Panc1 (cell line): ENCODE measurements around the gene CETP. TPM values are rescaled to one million over a fixed set of nuclear protein-coding genes. Genes with fewer than 3 reads are reported as not detected.
A peak's percentile ranks its signal among the peaks of the same experiment; 100 is the strongest.

Experiments used
- ATAC-seq: fragments of 200-7000 bp; cut with Tn5 transposase; 2 replicates; pipeline ENCODE4 v1.9.1; 2020; ENCODE audit warnings: mild to moderate bottlenecking, moderate library complexity
- BruUV-seq: library from RNA; stranded (reverse); fragments of 400-500 nt; replicated peaks from 2 replicates; lab custom pipeline; 2021; lab: Mats Ljungman, UMichigan
- CTCF ChIA-PET: fragments of 300-600 bp; sonication (Branson Sonifier 250); formaldehyde crosslinking; loops from one replicate; lab custom pipeline; 2022; ENCODE audit warnings: antibody characterized with exemption; lab: Charles Lee
- POLR2A ChIA-PET: fragments of 300-600 bp; sonication (Branson Sonifier 250); formaldehyde crosslinking; loops from one replicate; lab custom pipeline; 2022; ENCODE audit warnings: antibody characterized with exemption; lab: Charles Lee
- DNase-seq: peaks from one replicate; pipeline ENCODE4 v3.0.0-alpha.2; 2010; ENCODE audit warnings: low read depth, low spot score
- H3K27ac ChIP-seq: 2 replicates; pipeline ENCODE4 v1.5.1; 2011; ENCODE audit warnings: mild to moderate bottlenecking, low read length, inconsistent platforms
- H3K27me3 ChIP-seq: fragments of 200-500 bp; sonication (Bioruptor generic); 2 replicates; pipeline ENCODE4 v1.6.0; 2014; ENCODE audit warnings: low read length, inconsistent platforms; ENCODE audit not compliant: control insufficient read depth, insufficient read depth
- H3K36me3 ChIP-seq: fragments of 200-500 bp; sonication (Bioruptor generic); 2 replicates; pipeline ENCODE4 v1.5.1; 2014; ENCODE audit warnings: inconsistent platforms, mild to moderate bottlenecking, low read length, moderate library complexity; ENCODE audit not compliant: control insufficient read depth, insufficient read depth
- H3K4me1 ChIP-seq: 2 replicates; pipeline ENCODE4 v1.5.1; 2011; ENCODE audit warnings: inconsistent platforms, mild to moderate bottlenecking, low read length, moderate library complexity; ENCODE audit not compliant: control insufficient read depth, insufficient read depth
- H3K4me3 ChIP-seq, 2 experiments: 2 replicates each; pipeline ENCODE4 v1.5.1; 2011 to 2012; ENCODE audit warnings: low read depth in 2 of 2, low read length in 2 of 2, mild to moderate bottlenecking in 2 of 2, inconsistent platforms in 1 of 2, moderate library complexity in 1 of 2
- H3K9me3 ChIP-seq: fragments of 200-500 bp; sonication (Bioruptor generic); 2 replicates; pipeline ENCODE4 v1.5.1; 2014; ENCODE audit warnings: low read depth, mild to moderate bottlenecking, inconsistent platforms, low read length, moderate library complexity; ENCODE audit not compliant: control insufficient read depth, insufficient read depth
- POLR2AphosphoS5 ChIP-seq: IDR thresholded peaks from 2 replicates; pipeline ENCODE4 v1.6.1; 2012; ENCODE audit warnings: mild to moderate bottlenecking, low read depth, low read length, moderate library complexity
- SIN3A ChIP-seq: IDR thresholded peaks from 2 replicates; pipeline ENCODE4 v1.6.1; 2012; ENCODE audit warnings: low read depth, mild to moderate bottlenecking, low read length, moderate library complexity, borderline replicate concordance; ENCODE audit not compliant: insufficient read depth
- TCF7L2 ChIP-seq: IDR thresholded peaks from 2 replicates; pipeline ENCODE4 v1.6.1; 2011; ENCODE audit warnings: mild to moderate bottlenecking, low read depth, low read length, inconsistent platforms
- in situ Hi-C: cut with HindIII; loops from 2 replicates; pipeline ENCODE4 v1.10.0; 2016; ENCODE audit warnings: low sequenced_read_pairs, low pct_unique_long_range_greater_than_20kb
- intact Hi-C: fragments of 100-400 bp; cut with micrococcal nuclease; formaldehyde crosslinking; loops from one replicate; pipeline ENCODE4 v1.10.0; 2022; ENCODE audit not compliant: unreplicated experiment
- total RNA-seq: library from RNA; stranded (reverse); gene quantifications from one replicate; pipeline ENCODE4 v1.2.1, GENCODE V29; 2021; ENCODE audit not compliant: unreplicated experiment
- TF ChIP-seq, protein P1 (sequence below), 2 experiments: IDR thresholded peaks; 2 replicates each; pipeline ENCODE4 v1.6.1; 2011 to 2012; ENCODE audit warnings: low read depth in 2 of 2, control low read depth in 1 of 2, low read length in 1 of 2, mild to moderate bottlenecking in 1 of 2, moderate library complexity in 1 of 2; ENCODE audit not compliant: insufficient read depth in 1 of 2
- TF ChIP-seq, protein P2 (sequence below): fragments of 450-650 bp; IDR thresholded peaks from 2 replicates; pipeline ENCODE4 v1.5.1; 2017; ENCODE audit warnings: mild to moderate bottlenecking

The CETP gene
- total RNA-seq, 1 experiment from 2014 or later: not detected

DNA sequence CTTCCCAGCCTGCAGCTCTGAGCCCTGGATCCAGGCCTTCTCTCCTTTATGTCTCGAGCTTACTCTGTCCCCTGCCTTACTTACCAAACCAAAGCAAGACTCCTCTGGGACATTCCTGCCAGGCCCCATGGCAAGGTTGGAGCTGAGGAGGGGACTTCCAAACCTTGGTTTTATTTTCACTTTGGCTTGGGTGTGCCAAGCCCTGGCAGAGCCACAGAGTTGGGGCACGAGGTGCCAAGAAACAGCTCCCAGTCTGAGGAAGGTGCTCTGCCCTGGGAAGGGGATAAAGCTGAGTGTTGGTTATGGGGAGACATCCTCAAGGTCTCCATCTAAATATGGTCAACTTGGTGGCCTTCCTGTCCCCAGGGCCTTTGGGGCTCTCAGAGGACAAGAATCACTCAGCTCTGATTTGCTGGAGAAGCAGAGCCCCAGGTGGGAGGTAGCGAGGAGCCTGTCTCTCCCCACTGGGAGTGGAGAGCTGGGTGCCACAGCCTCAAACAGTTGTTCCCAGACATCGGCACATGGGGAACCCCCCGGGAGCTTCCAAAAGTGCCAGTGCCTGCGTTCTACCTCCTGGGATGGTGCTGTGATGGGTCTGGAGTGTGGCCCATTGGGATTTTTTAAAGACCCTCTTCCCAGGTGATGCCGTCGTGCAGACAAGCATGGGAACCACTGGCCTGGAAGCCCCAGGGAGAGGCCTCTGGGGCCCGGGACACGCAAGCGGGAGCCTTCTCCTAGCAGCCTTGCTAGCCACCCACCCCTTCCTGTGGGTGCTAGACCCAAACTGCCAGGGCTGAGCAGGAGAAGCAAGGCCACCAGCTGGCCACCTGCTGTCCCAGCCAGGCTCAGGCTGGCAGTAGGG is 37.9 kb downstream of the CETP start:
- Histone ChIP-seq H3K4me1 (no peaks in the 10 kb centered on the region), H3K27me3 (no peaks in the 10 kb centered on the region), H3K9me3 (no peaks in the 10 kb centered on the region), H3K27ac (no peak overlapping the region), H3K4me3 (no peak overlapping the region), H3K36me3 (no peaks in the 10 kb centered on the region)
- in situ Hi-C loops: no loop called here
- no peak for DNase-seq
- intact Hi-C loops: no loop called here
- CTCF ChIA-PET: no interaction called here
- POLR2A ChIA-PET: interaction anchor here (0.5 kb wide), 1 partner anchor 33 kb away, joined by 7 read pairs; no protein-coding TSS in a partner anchor
- no TSS peak for BruUV-seq
- no peak for TF ChIP-seq TCF7L2
- no peak for TF ChIP-seq POLR2AphosphoS5
- no peak for TF ChIP-seq SIN3A
- TF ChIP-seq, protein P1, sequence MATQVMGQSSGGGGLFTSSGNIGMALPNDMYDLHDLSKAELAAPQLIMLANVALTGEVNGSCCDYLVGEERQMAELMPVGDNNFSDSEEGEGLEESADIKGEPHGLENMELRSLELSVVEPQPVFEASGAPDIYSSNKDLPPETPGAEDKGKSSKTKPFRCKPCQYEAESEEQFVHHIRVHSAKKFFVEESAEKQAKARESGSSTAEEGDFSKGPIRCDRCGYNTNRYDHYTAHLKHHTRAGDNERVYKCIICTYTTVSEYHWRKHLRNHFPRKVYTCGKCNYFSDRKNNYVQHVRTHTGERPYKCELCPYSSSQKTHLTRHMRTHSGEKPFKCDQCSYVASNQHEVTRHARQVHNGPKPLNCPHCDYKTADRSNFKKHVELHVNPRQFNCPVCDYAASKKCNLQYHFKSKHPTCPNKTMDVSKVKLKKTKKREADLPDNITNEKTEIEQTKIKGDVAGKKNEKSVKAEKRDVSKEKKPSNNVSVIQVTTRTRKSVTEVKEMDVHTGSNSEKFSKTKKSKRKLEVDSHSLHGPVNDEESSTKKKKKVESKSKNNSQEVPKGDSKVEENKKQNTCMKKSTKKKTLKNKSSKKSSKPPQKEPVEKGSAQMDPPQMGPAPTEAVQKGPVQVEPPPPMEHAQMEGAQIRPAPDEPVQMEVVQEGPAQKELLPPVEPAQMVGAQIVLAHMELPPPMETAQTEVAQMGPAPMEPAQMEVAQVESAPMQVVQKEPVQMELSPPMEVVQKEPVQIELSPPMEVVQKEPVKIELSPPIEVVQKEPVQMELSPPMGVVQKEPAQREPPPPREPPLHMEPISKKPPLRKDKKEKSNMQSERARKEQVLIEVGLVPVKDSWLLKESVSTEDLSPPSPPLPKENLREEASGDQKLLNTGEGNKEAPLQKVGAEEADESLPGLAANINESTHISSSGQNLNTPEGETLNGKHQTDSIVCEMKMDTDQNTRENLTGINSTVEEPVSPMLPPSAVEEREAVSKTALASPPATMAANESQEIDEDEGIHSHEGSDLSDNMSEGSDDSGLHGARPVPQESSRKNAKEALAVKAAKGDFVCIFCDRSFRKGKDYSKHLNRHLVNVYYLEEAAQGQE (IDR thresholded peaks at IDR 0.05; ENCODE audit: insufficient read depth in 1 of 2, low read depth in 2 of 2, low read length in 1 of 2): no peak
- TF ChIP-seq, protein P2, sequence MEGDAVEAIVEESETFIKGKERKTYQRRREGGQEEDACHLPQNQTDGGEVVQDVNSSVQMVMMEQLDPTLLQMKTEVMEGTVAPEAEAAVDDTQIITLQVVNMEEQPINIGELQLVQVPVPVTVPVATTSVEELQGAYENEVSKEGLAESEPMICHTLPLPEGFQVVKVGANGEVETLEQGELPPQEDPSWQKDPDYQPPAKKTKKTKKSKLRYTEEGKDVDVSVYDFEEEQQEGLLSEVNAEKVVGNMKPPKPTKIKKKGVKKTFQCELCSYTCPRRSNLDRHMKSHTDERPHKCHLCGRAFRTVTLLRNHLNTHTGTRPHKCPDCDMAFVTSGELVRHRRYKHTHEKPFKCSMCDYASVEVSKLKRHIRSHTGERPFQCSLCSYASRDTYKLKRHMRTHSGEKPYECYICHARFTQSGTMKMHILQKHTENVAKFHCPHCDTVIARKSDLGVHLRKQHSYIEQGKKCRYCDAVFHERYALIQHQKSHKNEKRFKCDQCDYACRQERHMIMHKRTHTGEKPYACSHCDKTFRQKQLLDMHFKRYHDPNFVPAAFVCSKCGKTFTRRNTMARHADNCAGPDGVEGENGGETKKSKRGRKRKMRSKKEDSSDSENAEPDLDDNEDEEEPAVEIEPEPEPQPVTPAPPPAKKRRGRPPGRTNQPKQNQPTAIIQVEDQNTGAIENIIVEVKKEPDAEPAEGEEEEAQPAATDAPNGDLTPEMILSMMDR: no peak
- 0 out of 2 replicates have a peak, but pooled peaks have one; percentile 28 for ATAC-seq

DNA sequence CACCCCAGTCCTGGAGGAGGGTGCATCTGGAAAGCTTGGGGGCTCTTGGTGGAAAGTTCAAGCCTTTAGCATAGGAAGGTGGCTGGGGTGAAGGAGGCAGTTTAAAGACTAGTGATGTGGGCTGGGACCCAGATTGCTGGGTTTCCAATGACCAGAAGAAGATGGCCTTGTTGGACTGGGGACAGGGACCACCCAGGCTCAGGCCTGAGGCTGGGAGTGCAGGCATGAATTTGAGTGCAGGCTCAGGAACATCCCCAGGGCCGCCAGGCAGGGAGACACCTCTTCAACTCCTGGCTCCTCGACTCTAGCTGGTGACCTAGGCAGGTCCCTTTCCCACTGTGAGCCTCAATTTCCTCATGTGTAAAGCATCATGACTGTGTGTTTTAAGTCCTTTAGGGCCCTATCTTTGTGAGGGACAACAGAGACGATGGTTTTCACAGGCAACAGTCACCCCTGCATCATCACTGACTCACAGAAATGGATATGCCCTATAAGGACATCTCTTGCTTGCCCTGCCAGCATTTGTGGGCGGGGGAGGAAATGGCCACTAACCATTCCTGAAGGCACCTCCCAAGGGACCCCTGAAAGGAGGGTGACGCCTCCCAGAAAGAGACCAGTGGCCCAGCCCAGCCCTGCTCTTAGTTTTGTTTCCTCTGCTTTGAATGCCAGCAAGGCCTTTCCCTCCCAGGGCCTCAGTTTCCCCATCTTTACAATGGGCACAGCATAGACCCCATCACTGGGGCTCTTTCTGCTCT is 38.7 kb downstream of the CETP start:
- peak; percentile 63; the same call in 1 of the 2 replicates for ATAC-seq
- DNase-seq: peak; percentile 46
- no peaks in the 10 kb centered on the region for H3K27me3 ChIP-seq
- H3K4me1 ChIP-seq: no peaks in the 10 kb centered on the region
- H3K4me3 ChIP-seq: no peak overlapping the region
- no peaks in the 10 kb centered on the region for H3K36me3 ChIP-seq
- in situ Hi-C loops (no loop called here), intact Hi-C loops (no loop called here)
- H3K27ac ChIP-seq: no peak overlapping the region
- ChIA-PET CTCF (no interaction called here), POLR2A (no interaction called here)
- no TSS peak for BruUV-seq
- H3K9me3 ChIP-seq: no peaks in the 10 kb centered on the region
- TF ChIP-seq, protein P1 (IDR thresholded peaks at IDR 0.05; ENCODE audit: insufficient read depth in 1 of 2, low read depth in 2 of 2, low read length in 1 of 2): no peak
- no peak for TF ChIP-seq SIN3A
- TF ChIP-seq POLR2AphosphoS5: no peak
- no peak for TF ChIP-seq TCF7L2
- TF ChIP-seq, protein P2: no peak
